ENCODE data around the gene SLC2A13. TPM values are rescaled to one million over a fixed set of nuclear protein-coding genes. Genes with fewer than 3 reads are reported as not detected.

SLC2A13 gene
- total RNA-seq, 1 experiment from 2014 or later, result 7.0 TPM

DNA sequence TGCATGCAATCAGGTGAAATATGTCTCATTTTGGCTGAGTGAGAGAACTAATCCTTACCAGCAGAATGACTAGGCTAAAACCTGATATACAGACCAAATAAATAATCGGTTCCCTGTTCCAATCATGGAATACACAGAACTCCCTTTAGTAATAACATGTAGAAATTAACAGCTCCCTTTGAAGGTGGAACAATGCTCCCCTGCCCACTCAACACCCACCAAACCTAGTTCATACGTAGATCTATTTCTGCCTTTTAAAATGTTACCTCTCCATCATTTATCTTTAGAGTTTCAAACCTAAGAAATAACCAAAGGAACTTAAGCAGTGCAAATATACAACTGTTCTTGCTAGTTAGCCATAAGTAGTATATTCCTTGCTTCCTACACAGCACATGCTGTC is 332.6 kb downstream of the SLC2A13 start:
- no peaks in the 10 kb centered on the region for H3K27me3 ChIP-seq (ENCODE audit: insufficient read depth, low read length)
- no peaks in the 10 kb centered on the region for H4K20me1 ChIP-seq (ENCODE audit: control insufficient read depth, insufficient read depth, insufficient read length)
- H3K18ac ChIP-seq (ENCODE audit: insufficient read length, low read depth, low read length), result no peak overlapping the region
- no peak overlapping the region for H3K4ac ChIP-seq (ENCODE audit: low read depth, low read length)
- no peak overlapping the region for H4K5ac ChIP-seq (ENCODE audit: insufficient read length, low read depth, low read length)
- H2BK12ac ChIP-seq (ENCODE audit: insufficient read length, low read depth, low read length), result no peak overlapping the region
- Mint-ChIP-seq H3K27me3 (ENCODE audit: low read depth) (no peaks in the 10 kb centered on the region), H3K9me3 (no peaks in the 10 kb centered on the region), H3K4me3 (no peak overlapping the region), H3K36me3 (ENCODE audit: insufficient read depth in 1 of 3, low read depth in 3 of 3) (no peaks in the 10 kb centered on the region), H3K27ac (no peak overlapping the region), H3K4me1 (no peaks in the 10 kb centered on the region)
- no peak overlapping the region for H2AFZ ChIP-seq (ENCODE audit: low read length)
- DNase-seq, result no peak
- no peak overlapping the region for H2AK5ac ChIP-seq (ENCODE audit: insufficient read length, low read length)
- no peaks in the 10 kb centered on the region for H3K79me1 ChIP-seq (ENCODE audit: insufficient read depth, low read depth, low read length, poor library complexity, severe bottlenecking)
- no peak overlapping the region for H4K8ac ChIP-seq (replicated peaks; ENCODE audit: insufficient read length, low read depth, low read length)
- H2BK5ac ChIP-seq (ENCODE audit: insufficient read length, low read length), result no peak overlapping the region
- no peak overlapping the region for H2BK120ac ChIP-seq (ENCODE audit: low read depth, low read length, poor library complexity, severe bottlenecking)
- H2BK20ac ChIP-seq (ENCODE audit: low read depth, low read length, poor library complexity, severe bottlenecking), result no peak overlapping the region
- H3K27ac ChIP-seq (ENCODE audit: insufficient read length, low read depth, low read length), result no peak overlapping the region
- H3K79me2 ChIP-seq (ENCODE audit: insufficient read depth, low read length), result no peaks in the 10 kb centered on the region
- no peak overlapping the region for H3K23ac ChIP-seq (ENCODE audit: insufficient read length, low read depth, low read length)
- no peak overlapping the region for H3K4me2 ChIP-seq (ENCODE audit: insufficient read depth, insufficient read length, low read length)
- H3K23me2 ChIP-seq (ENCODE audit: insufficient read length, low read depth, low read length, poor library complexity, severe bottlenecking), result no peaks in the 10 kb centered on the region
- H3K14ac ChIP-seq (ENCODE audit: insufficient read depth, low read length), result no peak overlapping the region
- no peak overlapping the region for H3K9ac ChIP-seq (ENCODE audit: extremely low read depth, insufficient read length, low read length)
- no peak overlapping the region for H3T11ph ChIP-seq (ENCODE audit: low read length)
- H3K56ac ChIP-seq (ENCODE audit: insufficient read length, low read depth, low read length), result no peak overlapping the region
- H3K9me3 ChIP-seq (ENCODE audit: control insufficient read depth, low read depth, low read length), result no peaks in the 10 kb centered on the region
- H4K91ac ChIP-seq (ENCODE audit: insufficient read length, low read depth, low read length), result no peak overlapping the region
- no peaks in the 10 kb centered on the region for H3K4me1 ChIP-seq (ENCODE audit: insufficient read depth, low read length)
- TF ChIP-seq, protein P1, sequence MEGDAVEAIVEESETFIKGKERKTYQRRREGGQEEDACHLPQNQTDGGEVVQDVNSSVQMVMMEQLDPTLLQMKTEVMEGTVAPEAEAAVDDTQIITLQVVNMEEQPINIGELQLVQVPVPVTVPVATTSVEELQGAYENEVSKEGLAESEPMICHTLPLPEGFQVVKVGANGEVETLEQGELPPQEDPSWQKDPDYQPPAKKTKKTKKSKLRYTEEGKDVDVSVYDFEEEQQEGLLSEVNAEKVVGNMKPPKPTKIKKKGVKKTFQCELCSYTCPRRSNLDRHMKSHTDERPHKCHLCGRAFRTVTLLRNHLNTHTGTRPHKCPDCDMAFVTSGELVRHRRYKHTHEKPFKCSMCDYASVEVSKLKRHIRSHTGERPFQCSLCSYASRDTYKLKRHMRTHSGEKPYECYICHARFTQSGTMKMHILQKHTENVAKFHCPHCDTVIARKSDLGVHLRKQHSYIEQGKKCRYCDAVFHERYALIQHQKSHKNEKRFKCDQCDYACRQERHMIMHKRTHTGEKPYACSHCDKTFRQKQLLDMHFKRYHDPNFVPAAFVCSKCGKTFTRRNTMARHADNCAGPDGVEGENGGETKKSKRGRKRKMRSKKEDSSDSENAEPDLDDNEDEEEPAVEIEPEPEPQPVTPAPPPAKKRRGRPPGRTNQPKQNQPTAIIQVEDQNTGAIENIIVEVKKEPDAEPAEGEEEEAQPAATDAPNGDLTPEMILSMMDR (conservative IDR thresholded peaks at IDR 0.05), result no peak
- H2BK15ac ChIP-seq (ENCODE audit: low read depth, low read length), result no peak overlapping the region
- no CpG with 5 or more reads among the region's 2 CpGs for WGBS (ENCODE audit: extremely low coverage, insufficient read length, low lambda C conversion rate)
